GM12878 (cell line): ENCODE data around the gene GRAMD2B. TPM values are rescaled to one million over a fixed set of nuclear protein-coding genes. Genes with fewer than 3 reads are reported as not detected.

Experiments used
- ATAC-seq: fragments of 200-7000 bp; cut with Tn5 transposase; 3 replicates; pipeline ENCODE4 v1.9.1; 2020; ENCODE audit warnings: mild to moderate bottlenecking, moderate library complexity
- BruUV-seq: library from RNA; stranded (reverse); fragments of 400-500 nt; replicated peaks from 2 replicates; lab custom pipeline; 2021; lab: Mats Ljungman, UMichigan
- CTCF ChIA-PET: fragments of 300-600 bp; sonication (Branson Sonifier 250); formaldehyde crosslinking; extraction: SDS; loops from one replicate; lab custom pipeline; 2021; ENCODE audit warnings: inconsistent platforms; lab: Yijun Ruan, JAX
- POLR2A ChIA-PET: fragments of 350-600 bp; formaldehyde crosslinking; extraction: SDS; loops from one replicate; lab custom pipeline; 2021; ENCODE audit warnings: inconsistent platforms; lab: Charles Lee
- RAD21 ChIA-PET: fragments of 300-600 bp; sonication (Branson Sonifier 250); formaldehyde crosslinking; loops from one replicate; lab custom pipeline; 2023; ENCODE audit warnings: antibody characterized with exemption; ENCODE audit not compliant: unreplicated experiment; lab: Charles Lee
- SMC1A ChIA-PET: fragments of 300-600 bp; sonication (Branson Sonifier 250); formaldehyde crosslinking; loops from one replicate; lab custom pipeline; 2023; ENCODE audit not compliant: unreplicated experiment, uncharacterized antibody; lab: Charles Lee
- DNase-seq: peaks from one replicate; pipeline ENCODE4 v3.0.0-alpha.2; 2011; ENCODE audit warnings: low read depth, low spot score
- FAIRE-seq: peaks from 3 replicates; lab custom pipeline; 2011; peaks lifted over from hg19 to GRCh38; lab: Jason Lieb, UNC
- H2AFZ ChIP-seq: 2 replicates; pipeline ENCODE4 v1.6.0; 2011; ENCODE audit warnings: low read depth, low read length, control low read depth; ENCODE audit not compliant: control insufficient read depth
- H3K27ac ChIP-seq: 2 replicates; pipeline ENCODE4 v1.5.1; 2011; ENCODE audit warnings: control low read depth; ENCODE audit not compliant: control insufficient read depth, insufficient read depth
- H3K27me3 ChIP-seq, 2 experiments: replicated peaks in 1 of 2; 2 replicates each; pipeline versions ENCODE4 v1.6.0 to v1.6.1; 2011; ENCODE audit warnings: low read length in 1 of 2; ENCODE audit not compliant: control insufficient read depth in 2 of 2, insufficient read depth in 2 of 2
- H3K36me3 ChIP-seq, 2 experiments: 2 replicates each; pipeline ENCODE4 v1.5.1; 2011; ENCODE audit warnings: low read length in 1 of 2; ENCODE audit not compliant: control insufficient read depth in 2 of 2, insufficient read depth in 2 of 2
- H3K4me1 ChIP-seq: 2 replicates; pipeline ENCODE4 v1.6.1; 2011; ENCODE audit warnings: mild to moderate bottlenecking, low read length, moderate library complexity, mixed read lengths; ENCODE audit not compliant: control insufficient read depth, insufficient read depth
- H3K4me2 ChIP-seq: 2 replicates; pipeline ENCODE4 v1.6.0; 2011; ENCODE audit warnings: control low read depth; ENCODE audit not compliant: control insufficient read depth, insufficient read depth
- H3K4me3 ChIP-seq: fragments of 200-600 bp; sonication (generic); 2 replicates; pipeline ENCODE4 v1.5.1; 2016
- H3K79me2 ChIP-seq: 2 replicates; pipeline ENCODE4 v1.6.0; 2011; ENCODE audit warnings: low read length; ENCODE audit not compliant: control insufficient read depth, insufficient read depth
- H3K9ac ChIP-seq: 2 replicates; pipeline ENCODE4 v1.8.0; 2011; ENCODE audit warnings: low read length, control low read depth, mixed read lengths; ENCODE audit not compliant: control insufficient read depth, insufficient read depth
- H3K9me3 ChIP-seq: replicated peaks from 3 replicates; pipeline ENCODE4 v1.5.1; 2011; ENCODE audit warnings: mild to moderate bottlenecking, low read length; ENCODE audit not compliant: control insufficient read depth, insufficient read depth
- H4K20me1 ChIP-seq: 2 replicates; pipeline ENCODE4 v1.6.0; 2011; ENCODE audit not compliant: control insufficient read depth, insufficient read depth
- ASH2L ChIP-seq: fragments of 300-600, 200-600 bp; sonication (generic); IDR thresholded peaks from 2 replicates; pipeline ENCODE4 v1.6.1; 2017; ENCODE audit warnings: low read depth, mild to moderate bottlenecking, borderline replicate concordance
- BACH1 ChIP-seq: fragments of 450-650 bp; IDR thresholded peaks from 2 replicates; pipeline ENCODE4 v1.6.1; 2017; ENCODE audit warnings: mild to moderate bottlenecking, borderline replicate concordance
- BHLHE40 ChIP-seq, 2 experiments: fragments of 450-650 bp in 1 of 2; IDR thresholded peaks; 2 replicates each; pipeline ENCODE4 v1.6.1; 2011 to 2017; ENCODE audit warnings: low read depth in 2 of 2, borderline replicate concordance in 1 of 2, improper control_type of control experiment in 1 of 2, low read length in 1 of 2, mild to moderate bottlenecking in 1 of 2
- CBX3 ChIP-seq: fragments of 200-600 bp; sonication (generic); IDR thresholded peaks from 2 replicates; pipeline ENCODE4 v1.6.1; 2016; ENCODE audit warnings: low read depth, borderline replicate concordance
- MEF2A ChIP-seq: IDR thresholded peaks from 2 replicates; pipeline ENCODE4 v1.6.1; 2011; ENCODE audit warnings: low read depth, mild to moderate bottlenecking, low read length, moderate library complexity; ENCODE audit not compliant: insufficient read depth
- NRF1 ChIP-seq: conservative IDR thresholded peaks from 2 replicates; pipeline ENCODE4 v1.6.1; 2011; ENCODE audit warnings: mild to moderate bottlenecking, low read depth, low read length, improper control_type of control experiment
- RAD21 ChIP-seq: IDR thresholded peaks from 2 replicates; pipeline ENCODE4 v1.6.1; 2011; ENCODE audit warnings: mild to moderate bottlenecking, low read depth, low read length, moderate library complexity; ENCODE audit not compliant: insufficient read depth
- SMAD5 ChIP-seq: IDR thresholded peaks from 2 replicates; pipeline ENCODE4 v1.6.1; 2016; ENCODE audit warnings: antibody characterized with exemption, low read depth
- STAT1 ChIP-seq: fragments of 450-650 bp; conservative IDR thresholded peaks from 2 replicates; pipeline ENCODE4 v1.6.1; 2014; ENCODE audit warnings: antibody characterized with exemption, mild to moderate bottlenecking
- SUZ12 ChIP-seq: fragments of 200-600 bp; sonication (generic); IDR thresholded peaks from one replicate; pipeline ENCODE4 v1.6.1; 2018; ENCODE audit warnings: antibody characterized with exemption, mild to moderate bottlenecking; ENCODE audit not compliant: unreplicated experiment
- TCF12 ChIP-seq: IDR thresholded peaks from 2 replicates; pipeline ENCODE4 v1.6.1; 2011; ENCODE audit warnings: low read depth, mild to moderate bottlenecking, low read length
- YY1 ChIP-seq: IDR thresholded peaks from 2 replicates; pipeline ENCODE4 v1.6.1; 2011; ENCODE audit warnings: low read depth, mild to moderate bottlenecking, low read length
- WGBS: methylation state at CpG from one replicate; pipeline ENCODE4 v1.1.6; 2016; ENCODE audit warnings: low lambda C conversion rate; ENCODE audit not compliant: insufficient replicate concordance, insufficient coverage; ENCODE audit errors: missing lambda C conversion rate; 5-methylcytosine and 5-hydroxymethylcytosine counted together
- in situ Hi-C: fragments of 300-500 bp; cut with MboI; formaldehyde crosslinking; loops from 9 replicates; pipeline ENCODE4 v1.14.3; 2018; ENCODE audit warnings: mixed read lengths
- intact Hi-C: fragments of 100-400 bp; cut with micrococcal nuclease; formaldehyde crosslinking; loops from one replicate; pipeline ENCODE4 v1.14.2; 2022; ENCODE audit not compliant: unreplicated experiment
- polyA plus RNA-seq, 11 experiments: library from polyadenylated mRNA; depleted of rRNA in 4 of 11; unstranded in 6 of 11; stranded (reverse) in 5 of 11; fragments of >200 nt; fragmentation: Nextera tagmentation in 4 of 11; fragmentation: Illumina TruSeq in 1 of 11; extraction: Ambion mirVana in 4 of 11; extraction: Trizol in 1 of 11; gene quantifications; 1 replicate in 1 of 11; 2 replicates in 10 of 11; pipeline versions ENCODE4 v1.2.1 to v1.2.3, GENCODE V29; 2011 to 2016; ENCODE audit warnings: inconsistent platforms in 2 of 11, missing spikeins in 2 of 11, low read depth in 1 of 11
- total RNA-seq, 4 experiments: library from RNA; depleted of rRNA in 3 of 4; stranded (reverse); fragments of >200 nt in 3 of 4; fragmentation: Illumina TruSeq in 1 of 4; extraction: Trizol in 1 of 4; gene quantifications; 2 replicates each; pipeline versions ENCODE4 v1.2.1 to v1.2.3, GENCODE V29; 2013 to 2021
- TF ChIP-seq, protein P1 (sequence below): IDR thresholded peaks from 2 replicates; pipeline ENCODE4 v1.6.1; 2011; ENCODE audit warnings: borderline replicate concordance, low read depth, mild to moderate bottlenecking, moderate library complexity, mixed read lengths, low read length; ENCODE audit not compliant: insufficient read depth; ENCODE audit errors: extremely low read length
- TF ChIP-seq, protein P2 (sequence below): IDR thresholded peaks from 2 replicates; pipeline ENCODE4 v1.6.1; 2012; ENCODE audit warnings: low read depth, low read length, improper control_type of control experiment

The GRAMD2B gene
- total and polyA plus RNA-seq, 10 of the 15 experiments (the other 5 are each of a cell fraction or from before 2014, with no cell fraction given), result 1.9 to 21.5 (median 8.4) TPM

DNA sequence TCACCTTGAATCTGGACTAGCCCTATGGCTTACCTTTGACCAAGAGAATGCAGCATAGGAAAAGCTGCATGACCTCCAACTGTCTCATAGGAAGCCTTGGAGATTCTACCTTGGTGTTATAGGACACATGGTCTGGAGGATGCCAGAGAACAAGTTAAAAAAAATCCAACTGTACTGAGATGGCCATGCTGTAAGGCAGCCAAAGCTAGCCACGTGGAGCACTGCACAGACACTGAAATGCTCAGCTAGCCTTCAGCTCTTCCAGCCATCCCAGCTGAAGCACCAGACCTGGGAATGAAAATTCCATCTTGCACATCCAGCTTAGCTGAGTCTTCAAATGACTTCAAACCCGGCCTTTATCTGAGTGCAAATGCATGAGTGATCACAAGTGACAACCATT lies 6.0 kb upstream of the GRAMD2B start:
- BruUV-seq, result no TSS peak
- intact Hi-C loops, result no loop called here
- no peaks in the 10 kb centered on the region; the same call in 2 of the 3 replicates for H3K9me3 ChIP-seq
- no peak for ATAC-seq
- no peaks in the 10 kb centered on the region for H3K4me1 ChIP-seq
- CTCF ChIA-PET, result interaction anchor here (0.7 to 1.3 kb wide), 2 partner anchors 13 to 16 kb away, joined by 3 read pairs; no protein-coding TSS in a partner anchor
- RAD21 ChIA-PET, result no interaction called here
- SMC1A ChIA-PET, result no interaction called here
- TF ChIP-seq BACH1, result no peak
- no peak for TF ChIP-seq RAD21
- TF ChIP-seq ASH2L, result no peak
- no peak for TF ChIP-seq TCF12
- TF ChIP-seq, protein P1, sequence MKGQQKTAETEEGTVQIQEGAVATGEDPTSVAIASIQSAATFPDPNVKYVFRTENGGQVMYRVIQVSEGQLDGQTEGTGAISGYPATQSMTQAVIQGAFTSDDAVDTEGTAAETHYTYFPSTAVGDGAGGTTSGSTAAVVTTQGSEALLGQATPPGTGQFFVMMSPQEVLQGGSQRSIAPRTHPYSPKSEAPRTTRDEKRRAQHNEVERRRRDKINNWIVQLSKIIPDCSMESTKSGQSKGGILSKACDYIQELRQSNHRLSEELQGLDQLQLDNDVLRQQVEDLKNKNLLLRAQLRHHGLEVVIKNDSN, result no peak
- TF ChIP-seq MEF2A, result no peak
- no peak for TF ChIP-seq SUZ12
- TF ChIP-seq, protein P2, sequence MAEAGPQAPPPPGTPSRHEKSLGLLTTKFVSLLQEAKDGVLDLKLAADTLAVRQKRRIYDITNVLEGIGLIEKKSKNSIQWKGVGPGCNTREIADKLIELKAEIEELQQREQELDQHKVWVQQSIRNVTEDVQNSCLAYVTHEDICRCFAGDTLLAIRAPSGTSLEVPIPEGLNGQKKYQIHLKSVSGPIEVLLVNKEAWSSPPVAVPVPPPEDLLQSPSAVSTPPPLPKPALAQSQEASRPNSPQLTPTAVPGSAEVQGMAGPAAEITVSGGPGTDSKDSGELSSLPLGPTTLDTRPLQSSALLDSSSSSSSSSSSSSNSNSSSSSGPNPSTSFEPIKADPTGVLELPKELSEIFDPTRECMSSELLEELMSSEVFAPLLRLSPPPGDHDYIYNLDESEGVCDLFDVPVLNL, result no peak
- TF ChIP-seq NRF1, result no peak
- TF ChIP-seq CBX3, result no peak
- no peak for TF ChIP-seq STAT1
- TF ChIP-seq SMAD5, result no peak
- no peak for TF ChIP-seq BHLHE40 (IDR thresholded peaks at IDR 0.05; ENCODE audit: borderline replicate concordance in 1 of 2, low read depth in 2 of 2, low read length in 1 of 2)
- no peak for TF ChIP-seq YY1
- in situ Hi-C loops, result no loop called here
- H2AFZ ChIP-seq, result no peak overlapping the region
- no peak overlapping the region for H3K4me2 ChIP-seq
- H3K9ac ChIP-seq, result no peak overlapping the region
- no peaks in the 10 kb centered on the region for H3K79me2 ChIP-seq
- no peaks in the 10 kb centered on the region for H4K20me1 ChIP-seq
- WGBS, result 31% methylated on average over 2 of the region's 2 CpGs
- POLR2A ChIA-PET, result no interaction called here
- no peaks in the 10 kb centered on the region for H3K27me3 ChIP-seq
- no peak for DNase-seq
- no peak overlapping the region for H3K27ac ChIP-seq
- FAIRE-seq, result no peak
- H3K36me3 ChIP-seq, result no peaks in the 10 kb centered on the region
- H3K4me3 ChIP-seq, result no peak overlapping the region
